ENCODE measurements around the gene MPC2. TPM values are rescaled to one million over a fixed set of nuclear protein-coding genes. Genes with fewer than 3 reads are reported as not detected.
A peak's percentile ranks its signal among the peaks of the same experiment; 100 is the strongest.
"Not testable (repeated sequence)": the region's sequence is repeated elsewhere in the genome, so short reads cannot be mapped to it uniquely, and the experiment has no call there.

Gene MPC2
- polyA plus RNA-seq, 3 donors, result 192 to 207 (median 194) TPM

DNA sequence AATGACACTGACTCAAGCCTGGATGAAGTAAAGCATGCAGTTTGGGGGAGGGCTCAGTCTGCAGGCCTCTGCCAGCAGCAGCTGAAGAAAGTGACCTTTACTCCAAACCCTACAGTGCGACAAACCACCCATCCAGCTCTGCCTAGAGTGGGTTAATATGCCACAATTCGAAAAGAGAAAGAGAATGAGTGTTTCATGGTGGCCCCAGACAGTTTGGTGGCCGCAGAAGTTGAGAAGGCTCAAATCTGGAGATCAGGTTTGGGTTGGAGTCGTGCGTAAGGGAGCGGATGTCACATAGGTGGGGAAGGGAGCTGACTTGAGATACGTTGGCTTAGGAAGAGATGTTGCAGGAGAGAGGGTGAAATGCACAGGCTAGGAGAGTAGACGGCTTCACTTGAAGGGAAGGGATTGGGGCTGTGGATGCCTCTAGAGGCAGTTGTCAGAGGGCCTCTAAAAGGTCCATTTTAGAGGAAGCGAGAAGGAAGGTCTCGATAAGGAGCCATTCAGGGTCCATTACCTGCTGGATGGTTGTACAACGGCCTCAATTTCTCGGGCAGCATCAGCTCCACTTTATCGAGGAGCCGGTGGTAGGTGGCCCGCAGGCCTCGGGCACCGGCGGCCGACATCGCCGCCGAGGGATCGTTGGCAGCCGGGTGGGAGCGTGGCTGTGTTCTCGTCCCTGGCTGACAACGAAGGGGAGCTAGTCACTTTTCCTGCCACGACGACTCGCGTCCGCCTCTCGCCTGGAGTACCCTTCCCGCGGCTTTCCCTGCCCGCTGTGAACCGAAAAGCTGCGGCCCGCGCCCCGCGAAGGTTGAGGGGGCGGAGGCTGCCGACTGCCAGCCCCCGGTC, 1.4 kb downstream of the MPC2 start:
- DNase-seq (ENCODE audit: low read depth in 3 of 3, low spot score in 2 of 3), result peak in 1 of 3 donors; percentile 45

DNA sequence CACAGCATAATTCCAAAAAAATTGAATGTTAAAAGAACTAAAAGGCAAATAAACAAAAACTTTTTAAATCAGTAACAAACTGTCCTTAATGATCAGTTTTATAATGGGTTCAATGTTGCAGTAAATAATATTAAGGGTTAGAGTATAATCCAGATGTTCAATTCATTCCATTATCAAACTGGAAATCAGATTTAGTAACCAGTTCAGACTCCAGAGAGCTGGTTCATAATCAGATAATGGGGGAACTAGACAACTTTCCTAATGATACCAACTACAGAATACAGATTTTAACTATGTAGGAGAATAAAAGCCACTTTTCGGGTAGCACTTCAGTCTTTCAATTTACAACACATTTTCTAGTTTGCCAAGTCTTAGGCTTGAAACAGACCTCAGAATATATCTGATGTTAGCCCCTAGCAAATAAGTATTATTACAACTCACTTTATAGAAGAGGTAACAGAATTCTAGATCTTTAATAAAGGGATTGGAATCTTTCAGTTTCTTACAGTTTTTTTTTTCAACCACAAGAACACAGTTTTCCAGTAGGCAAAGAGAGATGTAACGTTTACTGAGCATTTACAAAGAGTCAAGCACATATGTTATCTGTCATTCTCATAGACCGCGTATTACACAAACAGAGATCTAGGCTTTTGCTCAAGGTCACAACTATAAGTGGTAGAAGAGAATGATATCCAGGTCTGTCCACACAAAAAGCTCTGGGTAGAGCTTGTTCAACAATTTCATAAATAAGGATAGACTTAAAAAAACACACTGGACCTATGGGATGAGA, 2.3 kb downstream of the MPC2 start:
- no peak for DNase-seq (ENCODE audit: low read depth in 3 of 3, low spot score in 2 of 3)

DNA sequence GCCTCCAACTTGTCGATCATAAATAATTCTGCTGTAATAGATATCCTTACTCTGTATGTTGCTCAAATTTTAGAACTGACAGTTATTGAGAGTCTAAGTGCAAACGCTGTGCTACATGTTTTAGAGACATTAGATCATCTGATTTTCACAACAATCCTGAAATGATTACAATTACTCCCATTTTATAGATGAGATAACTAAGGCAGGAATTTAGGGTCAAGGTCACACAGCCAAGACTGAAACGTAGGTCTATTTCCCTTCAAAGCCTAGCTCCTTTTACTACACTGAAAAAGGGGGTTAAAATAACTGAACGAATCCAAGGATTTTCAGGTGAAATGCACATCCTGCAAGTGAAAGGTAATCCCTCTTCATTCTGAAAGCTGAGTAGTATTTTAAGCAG, 3.1 kb downstream of the MPC2 start:
- no peak for DNase-seq (ENCODE audit: low read depth in 3 of 3, low spot score in 2 of 3)

DNA sequence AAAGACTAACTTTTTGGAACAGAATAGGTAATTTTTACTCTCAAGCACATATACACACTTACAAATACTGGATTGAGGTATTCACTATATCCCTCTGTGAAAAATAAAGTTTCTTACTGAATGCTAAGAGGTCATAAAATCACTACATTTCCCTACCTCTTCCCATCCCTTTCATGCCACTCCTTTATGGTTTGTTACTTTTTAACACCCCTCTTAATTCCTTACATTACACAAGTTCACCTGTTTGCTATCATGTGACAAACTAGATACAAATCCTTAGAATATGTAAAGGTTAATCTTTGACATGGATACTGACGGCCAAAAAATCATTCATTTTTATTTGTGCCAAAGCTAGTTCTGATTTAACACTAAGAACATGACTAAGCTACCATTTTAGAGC, 7.1 kb downstream of the MPC2 start:
- DNase-seq (ENCODE audit: low read depth in 3 of 3, low spot score in 2 of 3), result no peak

DNA sequence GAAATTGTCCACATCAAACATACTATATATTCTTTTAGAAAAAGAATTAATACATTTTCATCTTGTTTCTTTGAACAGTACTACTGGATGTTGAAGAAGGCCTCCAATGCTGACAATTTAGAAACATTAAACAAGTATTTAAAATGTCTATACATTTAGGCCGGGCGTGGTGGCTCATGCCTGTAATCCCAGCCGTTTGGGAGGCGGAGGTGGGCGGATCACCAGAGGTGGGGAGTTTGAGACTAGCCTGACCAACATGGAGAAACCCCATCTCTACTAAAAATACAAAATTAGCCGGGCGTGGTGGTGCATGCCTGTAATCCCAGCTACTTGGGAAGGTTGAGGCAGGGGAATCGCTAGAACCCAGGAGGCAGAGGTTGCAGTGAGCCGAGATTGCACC, 8.0 kb downstream of the MPC2 start:
- not testable (repeated sequence) for DNase-seq (ENCODE audit: low read depth in 3 of 3, low spot score in 2 of 3)

DNA sequence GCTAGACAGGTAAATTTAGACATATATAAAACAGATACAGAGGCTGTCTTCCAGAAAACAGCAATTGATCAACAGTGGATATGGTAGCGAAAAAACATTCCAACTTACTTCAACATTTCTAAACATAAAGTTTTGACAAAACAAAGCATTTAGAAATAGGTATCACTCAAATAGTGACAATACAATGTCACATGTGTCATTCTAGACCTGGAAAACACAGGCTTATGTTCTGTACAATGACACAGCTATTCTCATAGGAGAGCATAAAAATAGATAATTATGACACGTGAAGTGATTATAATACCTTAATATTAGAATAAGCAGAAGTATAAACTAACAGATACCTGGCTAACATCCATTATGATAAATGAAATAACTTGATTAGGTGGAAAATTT, 8.4 kb downstream of the MPC2 start:
- DNase-seq (ENCODE audit: low read depth in 3 of 3, low spot score in 2 of 3), result no peak

DNA sequence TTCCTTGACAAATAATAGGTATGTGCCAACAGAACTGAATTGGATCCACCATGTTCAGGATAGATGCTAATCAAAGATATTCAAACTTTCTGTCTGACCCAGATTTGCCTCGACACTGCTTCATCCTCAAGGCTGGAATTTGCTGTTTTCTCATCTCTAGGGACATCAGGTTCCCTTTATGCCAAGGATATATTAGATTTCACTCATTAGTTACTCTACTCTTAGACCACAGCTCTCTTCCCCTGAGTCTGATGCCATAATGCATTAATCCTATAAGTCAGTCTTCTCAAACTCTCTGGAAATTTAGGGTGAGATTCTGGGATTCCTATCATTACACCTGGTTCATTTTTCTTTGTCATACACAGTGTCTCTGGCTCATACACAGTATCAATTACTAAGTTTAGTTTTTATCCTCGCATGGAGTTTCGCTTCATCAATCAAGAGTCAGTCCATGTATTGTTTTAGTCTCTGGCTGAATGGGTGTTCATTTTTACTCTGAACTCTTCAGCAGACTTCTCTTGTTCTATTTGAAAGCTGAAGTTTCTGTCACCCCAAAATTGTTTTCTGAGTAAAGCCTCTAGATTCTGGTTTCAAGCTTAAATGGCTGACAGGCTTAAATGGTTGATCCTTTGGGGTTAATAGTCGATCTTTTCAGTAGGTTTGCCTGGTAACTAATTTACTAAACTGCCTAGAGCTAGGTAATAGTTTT, 9.7 kb downstream of the MPC2 start:
- DNase-seq (ENCODE audit: low read depth in 3 of 3, low spot score in 2 of 3), result no peak

DNA sequence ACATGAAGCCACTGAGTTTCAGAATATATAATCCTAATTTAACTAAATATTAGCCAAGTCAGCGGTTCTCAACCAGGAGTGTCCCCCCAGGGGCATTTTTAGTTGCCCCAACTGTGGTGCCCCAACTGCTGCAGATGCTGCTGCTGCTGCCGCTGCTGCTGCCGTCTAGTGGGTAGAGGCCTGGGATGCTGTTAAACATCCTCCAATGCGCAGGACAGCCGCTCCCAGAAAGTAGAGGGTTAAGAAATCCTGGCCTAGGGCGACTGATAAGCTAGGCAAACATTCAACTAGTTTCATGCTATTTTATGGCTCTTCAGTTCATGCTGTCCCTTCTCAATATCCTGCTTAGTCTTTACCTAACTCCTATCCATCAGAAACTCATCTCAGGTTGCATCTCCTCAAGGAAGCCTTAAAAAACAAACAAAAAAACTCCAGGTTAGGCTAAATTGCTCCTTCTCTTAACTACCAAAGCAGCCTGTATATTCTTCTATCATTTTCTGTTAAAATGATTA, 10.3 kb downstream of the MPC2 start:
- DNase-seq (ENCODE audit: low read depth in 3 of 3, low spot score in 2 of 3), result no peak

DNA sequence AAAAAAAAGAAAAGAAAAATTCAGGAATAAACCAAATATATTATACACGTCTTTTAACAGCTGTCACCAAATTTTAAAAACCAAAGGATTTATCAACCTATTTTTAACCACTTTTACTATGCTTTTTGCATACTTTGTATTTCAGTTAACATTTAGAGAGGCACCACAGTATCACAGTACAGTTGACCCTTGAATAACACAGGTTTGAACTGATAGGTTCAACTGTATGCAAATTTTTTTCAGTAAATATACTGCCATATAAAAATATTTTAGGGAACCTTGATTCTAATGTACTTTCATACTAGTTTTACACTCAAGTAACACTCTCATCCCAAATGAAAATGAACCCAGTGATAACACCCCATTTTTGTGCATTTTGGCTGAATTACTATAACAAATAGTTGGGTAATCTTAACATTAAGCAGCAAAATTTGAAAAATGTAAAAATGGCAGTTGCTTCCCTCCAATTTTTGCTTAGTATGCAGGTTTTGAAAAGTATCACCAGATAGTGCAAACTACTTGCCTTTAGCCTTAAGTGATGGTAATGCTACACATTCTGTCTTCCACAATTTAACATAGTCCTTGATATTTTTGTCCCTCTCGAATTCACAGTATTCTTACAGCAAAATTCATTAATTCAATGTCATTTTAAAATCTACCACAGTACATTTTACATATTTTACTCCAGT, 12.2 kb downstream of the MPC2 start:
- DNase-seq (ENCODE audit: low read depth in 3 of 3, low spot score in 2 of 3), result no peak

DNA sequence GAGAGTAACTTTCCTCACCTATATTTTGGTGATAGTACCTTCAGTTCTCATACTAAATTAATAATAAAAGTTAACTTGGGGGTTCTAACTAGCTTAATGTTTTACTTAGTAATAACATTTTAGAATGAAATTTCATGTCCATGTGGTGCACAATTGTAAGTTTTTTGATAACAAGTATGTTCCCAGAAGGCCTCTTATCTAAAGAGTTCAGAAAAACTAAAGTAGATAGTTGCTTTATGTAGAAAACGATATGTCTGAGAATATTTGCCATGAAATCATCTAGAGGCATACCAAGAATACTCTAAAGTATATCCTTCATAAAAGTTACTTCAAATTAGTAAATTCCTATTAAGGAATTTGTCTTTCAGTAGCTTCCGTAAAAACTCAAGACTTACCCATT, 12.8 kb downstream of the MPC2 start:
- DNase-seq (ENCODE audit: low read depth in 3 of 3, low spot score in 2 of 3), result no peak

DNA sequence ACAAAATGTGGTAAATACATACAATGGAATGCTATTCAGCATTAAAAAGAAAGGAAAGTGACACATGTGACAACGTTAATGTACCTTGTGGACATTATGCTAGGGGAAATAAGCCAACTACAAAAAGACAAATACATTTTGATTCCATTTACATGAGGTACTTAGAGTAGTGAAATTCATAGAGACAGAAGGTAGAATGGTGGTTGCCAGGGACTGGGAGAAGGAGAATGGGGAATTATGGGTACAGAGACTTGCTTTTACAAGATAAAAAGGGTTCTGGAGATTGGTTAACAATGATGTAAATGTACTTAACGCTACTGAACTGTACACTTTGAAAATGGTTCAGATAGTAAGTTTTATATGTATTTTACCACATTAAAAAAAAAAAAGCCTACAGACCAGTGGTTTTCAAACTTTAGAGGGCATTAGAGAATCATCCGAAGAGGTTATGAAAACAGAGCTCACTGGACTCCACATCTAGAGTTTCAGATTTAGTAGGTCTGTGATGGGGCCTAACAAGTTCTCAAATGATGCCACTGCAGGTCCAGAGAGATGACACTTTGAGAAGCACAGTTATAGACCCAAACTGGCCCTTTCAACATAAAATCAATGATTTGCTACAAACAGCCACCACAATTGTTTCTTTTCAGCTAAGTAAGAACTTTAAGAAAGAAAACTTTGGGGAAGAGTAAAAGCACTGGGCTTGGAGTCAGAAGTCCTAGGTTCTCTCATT, 13.4 kb downstream of the MPC2 start:
- no peak for DNase-seq (ENCODE audit: low read depth in 3 of 3, low spot score in 2 of 3)

DNA sequence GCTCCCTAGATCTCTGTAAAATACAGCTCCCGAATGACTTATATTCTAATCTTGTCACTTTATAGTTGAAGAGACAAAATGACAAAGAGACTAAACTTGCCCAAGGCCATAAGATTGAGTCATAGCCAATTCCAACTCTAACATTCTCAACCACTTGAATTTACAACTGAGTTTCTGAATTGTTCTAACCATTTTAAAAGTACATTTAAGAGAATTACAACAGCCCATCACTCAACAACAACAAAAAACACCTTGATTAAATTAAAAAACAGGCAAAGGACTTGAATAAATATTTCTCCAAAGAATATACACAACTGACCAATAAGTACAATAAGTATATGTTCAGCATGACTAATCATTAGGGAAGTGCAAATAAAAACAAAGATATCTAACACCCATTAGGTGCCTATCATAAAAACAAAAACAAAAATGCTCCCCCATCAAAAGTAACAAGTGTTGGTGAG, 14.2 kb downstream of the MPC2 start:
- DNase-seq (ENCODE audit: low read depth in 3 of 3, low spot score in 2 of 3), result no peak

DNA sequence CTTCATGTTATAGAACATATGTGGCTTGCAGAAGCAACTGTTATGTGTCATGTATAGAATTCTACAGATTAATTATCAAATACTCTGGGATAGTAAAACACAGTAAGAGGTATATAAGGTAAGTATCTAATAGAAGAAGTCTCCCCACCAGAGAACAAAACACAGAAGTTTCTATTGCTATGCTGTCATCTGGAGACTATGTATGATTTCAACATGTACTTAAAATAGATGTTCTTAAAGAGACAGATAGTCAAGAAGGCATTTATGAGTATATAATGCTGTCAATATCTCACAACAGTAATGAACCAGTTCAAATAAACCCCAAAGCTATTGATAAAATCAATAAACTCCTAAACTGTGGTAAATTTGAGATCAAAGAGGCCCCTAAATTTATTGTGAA, 14.8 kb downstream of the MPC2 start:
- no peak for DNase-seq (ENCODE audit: low read depth in 3 of 3, low spot score in 2 of 3)

DNA sequence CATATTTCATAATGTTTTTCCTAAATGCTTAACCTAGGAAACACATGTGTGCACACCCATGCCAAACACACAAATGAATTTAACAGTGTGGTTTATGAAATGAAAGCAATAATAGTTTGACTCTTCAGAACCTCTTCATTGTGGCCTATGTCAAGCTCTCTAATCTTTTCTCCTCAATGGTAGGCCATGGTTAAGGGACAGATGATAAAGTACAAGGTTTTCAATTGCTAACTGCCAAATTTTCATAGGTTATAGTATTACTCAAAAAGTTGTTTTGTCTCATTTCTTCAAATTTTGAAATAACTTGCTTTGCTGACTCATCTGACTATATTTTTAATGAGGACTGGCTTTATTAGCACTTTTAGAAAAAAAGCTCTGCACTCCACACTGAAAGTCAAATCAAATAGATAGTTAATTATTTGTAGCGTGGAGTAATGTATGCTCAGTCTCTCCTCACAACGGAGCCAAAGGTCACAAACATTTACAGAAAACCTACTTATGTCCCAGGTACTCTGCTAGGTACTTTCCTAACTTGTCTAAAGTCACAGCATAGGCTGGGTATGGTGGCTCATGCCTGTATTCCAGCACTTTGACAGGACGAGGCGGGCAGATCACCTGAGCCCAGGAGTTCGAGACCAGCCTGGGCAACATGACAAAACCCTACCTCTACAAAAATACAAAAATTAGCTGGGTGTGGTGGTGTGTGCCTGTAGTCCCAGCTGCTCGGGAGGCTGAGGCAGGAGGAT, 19.9 kb downstream of the MPC2 start:
- no peak for DNase-seq (ENCODE audit: low read depth in 3 of 3, low spot score in 2 of 3)

DNA sequence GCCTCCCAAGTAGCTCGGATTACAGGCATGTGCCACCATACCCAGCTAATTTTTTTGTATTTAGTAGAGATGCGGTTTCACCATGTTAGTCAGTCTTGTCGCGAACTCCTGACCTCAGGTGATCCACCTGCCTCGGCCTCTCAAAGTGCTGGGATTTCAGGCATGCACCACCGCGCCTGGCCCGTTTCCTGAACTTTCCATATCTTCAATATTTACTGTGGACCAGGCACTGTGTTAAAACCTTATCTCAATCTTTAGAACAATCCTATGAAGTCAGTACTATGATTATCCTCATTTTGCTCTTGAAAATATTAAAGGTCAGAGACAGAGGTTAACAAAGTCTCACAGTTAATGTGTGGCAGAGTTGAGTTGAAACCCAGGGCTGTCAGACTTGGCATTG, 21.3 kb downstream of the MPC2 start:
- no peak for DNase-seq (ENCODE audit: low read depth in 3 of 3, low spot score in 2 of 3)

DNA sequence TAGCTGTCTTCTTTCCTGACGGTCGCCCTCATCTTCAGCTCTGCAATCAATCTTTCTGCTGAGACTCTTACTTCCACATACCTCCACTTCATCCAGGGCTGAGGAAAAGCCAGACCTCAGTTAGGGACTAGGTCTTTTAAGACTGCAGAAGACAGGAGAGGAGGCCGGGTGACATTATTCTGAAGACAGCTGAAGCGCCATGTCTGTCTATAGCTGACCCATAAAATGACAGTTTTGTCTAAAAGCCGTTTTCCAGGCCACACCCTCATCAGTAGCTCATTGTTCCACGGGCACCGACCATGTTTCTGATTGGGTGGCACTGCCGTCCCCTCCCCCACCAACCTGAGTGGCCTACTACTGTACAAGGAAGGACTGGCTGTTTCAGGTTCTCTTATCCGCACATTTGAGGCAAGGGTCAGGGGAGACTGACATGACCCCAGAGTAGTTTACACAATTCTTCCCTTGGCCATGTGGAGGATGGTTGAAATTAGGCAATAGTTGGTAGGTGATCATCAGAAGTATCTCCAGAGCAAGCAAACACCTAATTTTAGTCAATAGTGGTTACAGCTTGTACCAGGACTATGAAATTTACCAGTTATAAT, 22.9 kb downstream of the MPC2 start, which contains the start of gene ADCY10:
Gene ADCY10 (minus strand): TSS at position 240 of the 602 bp plus-strand sequence. CDS start 8,994 bp downstream, outside the sequence.
- DNase-seq (ENCODE audit: low read depth in 3 of 3, low spot score in 2 of 3), result no peak

DNA sequence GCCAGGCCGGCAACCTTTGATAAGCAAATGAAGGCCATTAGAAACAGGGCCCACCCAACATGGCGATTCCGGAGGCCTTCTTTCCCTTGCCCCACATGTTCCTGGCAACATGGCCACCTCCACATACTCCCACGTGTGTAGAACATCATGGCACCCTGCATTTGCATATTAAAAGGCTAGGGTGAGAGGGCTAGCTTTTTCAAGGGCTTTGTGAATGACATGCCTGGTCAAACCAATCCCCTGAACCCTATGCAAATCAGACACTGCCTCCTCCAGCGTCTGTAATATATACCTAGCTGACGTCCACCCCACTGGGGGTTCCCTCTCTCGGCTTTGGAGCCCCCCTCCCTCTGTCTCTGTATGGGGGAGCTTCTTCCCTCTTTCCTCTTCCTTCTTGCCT, 24.6 kb downstream of the MPC2 start:
- no peak for DNase-seq (ENCODE audit: low read depth in 3 of 3, low spot score in 2 of 3)

DNA sequence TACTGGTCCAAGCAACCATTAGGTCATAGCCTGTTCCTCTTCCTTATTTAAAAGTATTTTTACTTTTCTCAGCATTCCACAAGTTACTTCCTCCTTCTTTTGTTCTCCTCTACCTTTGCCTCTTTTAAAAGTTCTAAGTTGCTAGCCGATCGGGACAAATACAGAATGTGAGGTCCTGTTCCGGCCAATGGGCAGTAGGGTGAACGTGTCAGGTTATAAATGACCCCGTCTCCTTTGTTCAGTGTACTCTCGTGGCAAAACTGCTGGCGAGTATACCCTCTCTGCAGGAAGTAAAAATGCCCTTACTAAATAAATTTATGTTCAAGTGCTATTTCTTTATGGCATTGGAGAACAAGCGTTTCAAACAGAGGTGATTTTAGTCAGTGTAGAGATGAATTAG, 25.5 kb downstream of the MPC2 start:
- no peak for DNase-seq (ENCODE audit: low read depth in 3 of 3, low spot score in 2 of 3)

DNA sequence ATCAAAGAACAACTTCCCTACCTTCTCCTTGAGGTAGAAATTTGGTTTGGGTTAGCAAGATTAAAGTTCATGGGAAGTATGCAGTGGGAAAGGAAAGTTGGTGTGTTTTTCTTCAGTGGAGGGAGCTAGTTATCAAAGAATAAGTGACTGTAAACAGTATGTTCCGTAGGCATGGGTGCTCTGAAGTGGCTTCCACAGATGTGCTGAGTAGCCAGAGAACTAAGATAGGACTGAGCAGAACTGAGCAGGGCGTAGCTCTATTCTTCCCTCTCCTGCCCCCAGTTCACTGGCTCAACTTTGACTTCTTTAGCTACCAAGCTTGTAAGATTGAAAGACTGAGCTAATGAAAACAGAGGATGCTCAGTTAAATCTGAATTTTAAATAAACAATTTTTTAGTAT, 26.3 kb downstream of the MPC2 start:
- no peak for DNase-seq (ENCODE audit: low read depth in 3 of 3, low spot score in 2 of 3)

All from right renal cortex interstitium (tissue), 3 donors.